K562 (cell line): ENCODE measurements around the gene TBC1D1. TPM values are rescaled to one million over a fixed set of nuclear protein-coding genes. Genes with fewer than 3 reads are reported as not detected.

Experiments
- ATAC-seq: fragments of 200-7000 bp; cut with Tn5 transposase; 3 replicates; pipeline ENCODE4 v1.9.1; 2020; ENCODE audit warnings: moderate library complexity
- BruUV-seq: library from RNA; stranded (reverse); fragments of 400-500 nt; replicated peaks from 2 replicates; lab custom pipeline; 2021; lab: Mats Ljungman, UMichigan
- CTCF ChIA-PET: fragments of 300-600 bp; formaldehyde crosslinking; extraction: SDS; loops from one replicate; lab custom pipeline; 2021; ENCODE audit warnings: low intra/inter-chr PET ratio; lab: Yijun Ruan, JAX
- POLR2A ChIA-PET: fragments of 300-600, 350-650 bp; sonication (Branson Sonifier 250); formaldehyde crosslinking; extraction: SDS; loops from one replicate; lab custom pipeline; 2021; ENCODE audit warnings: antibody characterized with exemption, inconsistent platforms; lab: Yijun Ruan, JAX
- DNase-seq, 4 experiments: peaks; one replicate each; pipeline versions ENCODE4 v3.0.0 to v3.0.0-alpha.2; 2011 to 2018; ENCODE audit warnings: low spot score in 3 of 4, mixed read lengths in 3 of 4; ENCODE audit errors: extremely low read depth in 1 of 4
- FAIRE-seq: peaks from 2 replicates; lab custom pipeline; 2011; peaks lifted over from hg19 to GRCh38; lab: Jason Lieb, UNC
- H2AFZ ChIP-seq: 2 replicates; pipeline ENCODE4 v1.6.0; 2011; ENCODE audit warnings: low read depth, low read length, control low read depth, inconsistent platforms
- H3K27ac ChIP-seq: fragments of 200-600 bp; 3 replicates; pipeline ENCODE4 v1.8.0; 2011; ENCODE audit warnings: low read depth, mild to moderate bottlenecking, control low read depth, inconsistent platforms, low read length, moderate library complexity, mixed read lengths; ENCODE audit errors: extremely low read depth
- H3K27me3 ChIP-seq, 2 experiments: fragments of 300-600 bp in 1 of 2; 2 replicates in 1 of 2; 3 replicates in 1 of 2; pipeline versions ENCODE4 v1.6.0 to v1.8.0; 2011; ENCODE audit warnings: inconsistent platforms in 2 of 2, low read length in 2 of 2, mild to moderate bottlenecking in 1 of 2, mixed read lengths in 1 of 2, moderate library complexity in 1 of 2; ENCODE audit not compliant: control insufficient read depth in 2 of 2, insufficient read depth in 2 of 2
- H3K36me3 ChIP-seq: fragments of 300-600 bp; 3 replicates; pipeline ENCODE4 v1.8.0; 2011; ENCODE audit warnings: mild to moderate bottlenecking, low read length, inconsistent platforms; ENCODE audit not compliant: control insufficient read depth, insufficient read depth
- H3K4me1 ChIP-seq, 2 experiments: fragments of 200-600 bp in 1 of 2; replicated peaks in 1 of 2; 2 replicates in 1 of 2; 3 replicates in 1 of 2; pipeline versions ENCODE4 v1.5.1 to v1.8.0; 2011; ENCODE audit warnings: inconsistent platforms in 2 of 2, low read length in 2 of 2, mild to moderate bottlenecking in 1 of 2, mixed read lengths in 1 of 2, moderate library complexity in 1 of 2; ENCODE audit not compliant: control insufficient read depth in 2 of 2, insufficient read depth in 2 of 2
- H3K4me2 ChIP-seq: 2 replicates; pipeline ENCODE4 v1.6.1; 2011; ENCODE audit warnings: low read length, control low read depth, inconsistent platforms, mixed read lengths; ENCODE audit not compliant: insufficient read depth
- H3K4me3 ChIP-seq: fragments of 200-600 bp; sonication (generic), shearing (Covaris generic); 2 replicates; pipeline ENCODE4 v1.5.1; 2016; ENCODE audit warnings: control low read depth, inconsistent platforms
- H3K79me2 ChIP-seq: fragments of 200-600 bp; 3 replicates; pipeline ENCODE4 v1.8.0; 2011; ENCODE audit warnings: low read length, inconsistent platforms; ENCODE audit not compliant: control insufficient read depth, insufficient read depth
- H3K9ac ChIP-seq, 2 experiments: 2 replicates each; pipeline versions ENCODE4 v1.6.0 to v1.6.1; 2011; ENCODE audit warnings: low read depth in 2 of 2, low read length in 2 of 2, control low read depth in 1 of 2, inconsistent platforms in 1 of 2, mild to moderate bottlenecking in 1 of 2, mixed read lengths in 1 of 2; ENCODE audit not compliant: insufficient read depth in 1 of 2
- H3K9me1 ChIP-seq: one replicate; pipeline ENCODE4 v1.6.0; 2011; ENCODE audit warnings: inconsistent platforms, mild to moderate bottlenecking, low read length, moderate library complexity; ENCODE audit not compliant: control insufficient read depth, insufficient read depth
- H3K9me3 ChIP-seq: replicated peaks from 2 replicates; pipeline ENCODE4 v1.5.1; 2011; ENCODE audit warnings: low read depth, low read length, inconsistent platforms; ENCODE audit not compliant: control insufficient read depth, insufficient read depth
- H4K20me1 ChIP-seq: replicated peaks from 2 replicates; pipeline ENCODE4 v1.6.1; 2011; ENCODE audit warnings: low read length, inconsistent platforms, mixed read lengths; ENCODE audit not compliant: control insufficient read depth, insufficient read depth
- ARID2 ChIP-seq: fragments of 450-650 bp; IDR thresholded peaks from 2 replicates; pipeline ENCODE4 v1.6.1; 2017; ENCODE audit warnings: antibody characterized with exemption, mild to moderate bottlenecking
- ETS1 ChIP-seq: conservative IDR thresholded peaks from 2 replicates; pipeline ENCODE4 v1.6.1; 2011; ENCODE audit warnings: low read depth, mild to moderate bottlenecking, low read length; ENCODE audit not compliant: control insufficient read depth
- STAG1 ChIP-seq: sonication (generic); formaldehyde crosslinking; IDR thresholded peaks from 2 replicates; pipeline ENCODE4 v1.5.0; 2020; ENCODE audit warnings: missing genetic modification reagents, borderline replicate concordance
- STAT5B ChIP-seq: fragments of 250-450 bp; sonication (Bioruptor Pico); IDR thresholded peaks from 2 replicates; pipeline ENCODE4 v1.8.0; 2021; ENCODE audit warnings: mild to moderate bottlenecking, inconsistent platforms
- WGBS: fragments of 100-300 bp; shearing (Covaris generic); methylation state at CpG from one replicate; pipeline ENCODE4 v1.1.6; 2016; ENCODE audit warnings: low coverage, mixed read lengths; ENCODE audit not compliant: insufficient coverage; ENCODE audit errors: missing lambda C conversion rate; 5-methylcytosine and 5-hydroxymethylcytosine counted together
- in situ Hi-C: fragments of 300-500 bp; cut with MboI; formaldehyde crosslinking; loops from 4 replicates; pipeline ENCODE4 v1.15.0; 2018; ENCODE audit warnings: inconsistent platforms, mixed read lengths
- intact Hi-C: fragments of 100-400 bp; cut with micrococcal nuclease; formaldehyde crosslinking; loops from 2 replicates; pipeline ENCODE4 v1.14.2; 2022
- polyA plus RNA-seq, 8 experiments: library from polyadenylated mRNA; depleted of rRNA in 4 of 8; stranded (reverse) in 5 of 8; unstranded in 3 of 8; fragments of >200 nt; fragmentation: Nextera tagmentation in 2 of 8; fragmentation: Illumina TruSeq in 1 of 8; extraction: Ambion mirVana in 2 of 8; extraction: Trizol in 1 of 8; gene quantifications; 2 replicates each; pipeline versions ENCODE4 v1.2.1 to v1.2.3, GENCODE V29; 2011 to 2014; ENCODE audit warnings: inconsistent platforms in 1 of 8, missing spikeins in 1 of 8
- total RNA-seq, 7 experiments: library from RNA; depleted of rRNA in 6 of 7; stranded (reverse); fragments of >200 nt in 6 of 7; fragmentation: Illumina TruSeq in 2 of 7; extraction: Trizol in 2 of 7; gene quantifications; 2 replicates each; pipeline versions ENCODE4 v1.2.1 to v1.2.3, GENCODE V29; 2011 to 2021; ENCODE audit warnings: low replicate concordance in 1 of 7
- TF ChIP-seq, protein P1 (sequence below): sonication (generic); formaldehyde crosslinking; IDR thresholded peaks from 2 replicates; pipeline ENCODE4 v1.8.1; 2023; ENCODE audit warnings: mild to moderate bottlenecking, missing genetic modification reagents

The TBC1D1 gene
- total and polyA plus RNA-seq, 9 of the 15 experiments (the other 6 are each of a cell fraction or from before 2014, with no cell fraction given): 0.59 to 14.2 (median 8.8) TPM

GRCh38 chr4:37905533-37906169 is 14.8 kb downstream of the TBC1D1 start:
- Histone ChIP-seq H3K9me3 (no peaks in the 10 kb centered on the region), H3K79me2 (no peaks in the 10 kb centered on the region), H3K4me1 (no peaks in the 10 kb centered on the region)
- no peak for FAIRE-seq
- intact Hi-C loops: no loop called here
- TF ChIP-seq, protein P1, sequence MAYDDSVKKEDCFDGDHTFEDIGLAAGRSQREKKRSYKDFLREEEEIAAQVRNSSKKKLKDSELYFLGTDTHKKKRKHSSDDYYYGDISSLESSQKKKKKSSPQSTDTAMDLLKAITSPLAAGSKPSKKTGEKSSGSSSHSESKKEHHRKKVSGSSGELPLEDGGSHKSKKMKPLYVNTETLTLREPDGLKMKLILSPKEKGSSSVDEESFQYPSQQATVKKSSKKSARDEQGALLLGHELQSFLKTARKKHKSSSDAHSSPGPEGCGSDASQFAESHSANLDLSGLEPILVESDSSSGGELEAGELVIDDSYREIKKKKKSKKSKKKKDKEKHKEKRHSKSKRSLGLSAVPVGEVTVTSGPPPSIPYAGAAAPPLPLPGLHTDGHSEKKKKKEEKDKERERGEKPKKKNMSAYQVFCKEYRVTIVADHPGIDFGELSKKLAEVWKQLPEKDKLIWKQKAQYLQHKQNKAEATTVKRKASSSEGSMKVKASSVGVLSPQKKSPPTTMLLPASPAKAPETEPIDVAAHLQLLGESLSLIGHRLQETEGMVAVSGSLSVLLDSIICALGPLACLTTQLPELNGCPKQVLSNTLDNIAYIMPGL (CRISPR knock-in tag): no peak
- TF ChIP-seq ARID2 (no peak), STAG1 (CRISPR knock-in tag) (no peak), STAT5B (CRISPR knock-in tag) (no peak), ETS1 (no peak)
- TF ChIP-seq, all 486 proteins: peak for 0
- Histone ChIP-seq H3K27ac (no peak overlapping the region), H3K4me3 (no peak overlapping the region), H4K20me1 (no peaks in the 10 kb centered on the region), H3K9me1 (no peaks in the 10 kb centered on the region), H3K27me3 (peaks cover 27 to 30% of the 10 kb centered on the region in 2 experiments), H3K9ac (no peak overlapping the region), H3K36me3 (no peaks in the 10 kb centered on the region), H3K4me2 (no peak overlapping the region), H2AFZ (no peak overlapping the region)
- in situ Hi-C loops: no loop called here
- no TSS peak for BruUV-seq
- ATAC-seq (no peak), DNase-seq (no peak)
- 2% methylated on average over 7 of the region's 7 CpGs for WGBS
- POLR2A ChIA-PET: interaction anchor here (1.2 kb wide), 1 partner anchor 16 kb away, joined by 3 read pairs; no protein-coding TSS in a partner anchor
- CTCF ChIA-PET: no interaction called here
